Effector memory CD8-positive, alpha-beta T cell (primary cell): ENCODE data around the gene TESK2.
"Not testable (repeated sequence)": the region's sequence is repeated elsewhere in the genome, so short reads cannot be mapped to it uniquely, and the experiment has no call there.

ENCODE experiments used
- ATAC-seq: fragments of 150-1000 bp; cut with Tn5 transposase; replicated peaks from 2 replicates; pipeline ENCODE4 v1.10.0; 2021; ENCODE audit warnings: mild to moderate bottlenecking, moderate library complexity
- DNase-seq, 3 experiments: peaks; one replicate each; pipeline ENCODE4 v3.0.0; 2021
- H3K27ac Mint-ChIP-seq, 2 donors: one replicate each; pipeline ENCODE4 v1.8.0; 2022; ENCODE audit warnings: mild to moderate bottlenecking in 2 of 2, mixed read lengths in 2 of 2, moderate library complexity in 2 of 2
- H3K27me3 Mint-ChIP-seq, 2 donors: one replicate each; pipeline ENCODE4 v1.8.0; 2022; ENCODE audit warnings: mixed read lengths in 2 of 2
- H3K36me3 Mint-ChIP-seq: one replicate; pipeline ENCODE4 v1.8.0; 2022; ENCODE audit warnings: mild to moderate bottlenecking, moderate library complexity, mixed read lengths; ENCODE audit not compliant: insufficient read depth
- H3K4me1 Mint-ChIP-seq, 2 donors: one replicate each; pipeline ENCODE4 v1.8.0; 2022; ENCODE audit warnings: low read depth in 2 of 2, mixed read lengths in 2 of 2
- H3K4me3 Mint-ChIP-seq, 2 donors: one replicate each; pipeline ENCODE4 v1.8.0; 2022; ENCODE audit warnings: mild to moderate bottlenecking in 2 of 2, mixed read lengths in 2 of 2, moderate library complexity in 2 of 2
- H3K9me3 Mint-ChIP-seq, 2 donors: one replicate each; pipeline ENCODE4 v1.8.0; 2022; ENCODE audit warnings: mixed read lengths in 2 of 2

Gene TESK2

GRCh38 chr1:45474194-45474593 is 16.8 kb downstream of the TESK2 start:
- H3K36me3 Mint-ChIP-seq, DNase-seq, ATAC-seq, H3K27ac Mint-ChIP-seq, H3K4me3 Mint-ChIP-seq, H3K27me3 Mint-ChIP-seq, H3K4me1 Mint-ChIP-seq, H3K9me3 Mint-ChIP-seq: not testable (repeated sequence)

- no peak for ATAC-seq
- Mint-ChIP-seq H3K9me3 (no peaks in the 10 kb centered on the region), H3K4me3 (no peak overlapping the region), H3K27ac (no peak overlapping the region), H3K36me3 (peaks cover 4% of the 10 kb centered on the region), H3K27me3 (no peaks in the 10 kb centered on the region), H3K4me1 (no peaks in the 10 kb centered on the region)
- no peak for DNase-seq
Measured at GRCh38 chr1:45473302-45473701, 17.7 kb downstream of the TESK2 start.

- no peaks in the 10 kb centered on the region for H3K27me3 Mint-ChIP-seq
- no peak overlapping the region for H3K4me3 Mint-ChIP-seq
Measured at GRCh38 chr1:45470306-45470798, 20.6 kb downstream of the TESK2 start.

GRCh38 chr1:45467353-45467752 is 23.6 kb downstream of the TESK2 start:
- H3K27me3 Mint-ChIP-seq, ATAC-seq, DNase-seq, H3K36me3 Mint-ChIP-seq, H3K4me3 Mint-ChIP-seq, H3K9me3 Mint-ChIP-seq, H3K4me1 Mint-ChIP-seq: not testable (repeated sequence)
- H3K27ac Mint-ChIP-seq: peak overlapping the region in 1 of 2 donors; percentile 44

More at GRCh38 chr1:45470306-45470798, 20.6 kb downstream of the TESK2 start:
- DNase-seq (no peak), ATAC-seq (no peak)
- H3K4me1 Mint-ChIP-seq: no peaks in the 10 kb centered on the region
- no peaks in the 10 kb centered on the region for H3K36me3 Mint-ChIP-seq
- no peaks in the 10 kb centered on the region for H3K9me3 Mint-ChIP-seq
- H3K27ac Mint-ChIP-seq: no peak overlapping the region

GRCh38 chr1:45465277-45465676 is 25.7 kb downstream of the TESK2 start:
- no peaks in the 10 kb centered on the region for H3K9me3 Mint-ChIP-seq
- DNase-seq (no peak), ATAC-seq (no peak)
- no peak overlapping the region for H3K4me3 Mint-ChIP-seq
- no peaks in the 10 kb centered on the region for H3K27me3 Mint-ChIP-seq
- peak overlapping the region; percentile 2 to 5 for H3K27ac Mint-ChIP-seq
- H3K4me1 Mint-ChIP-seq: peaks cover 0 to 3% of the 10 kb centered on the region in 2 donors
- peaks cover 5% of the 10 kb centered on the region for H3K36me3 Mint-ChIP-seq

GRCh38 chr1:45458894-45459293 is 32.1 kb downstream of the TESK2 start:
- no peak overlapping the region for H3K27ac Mint-ChIP-seq
- H3K4me1 Mint-ChIP-seq: peaks cover 0 to 2% of the 10 kb centered on the region in 2 donors
- no peaks in the 10 kb centered on the region for H3K27me3 Mint-ChIP-seq
- H3K4me3 Mint-ChIP-seq: no peak overlapping the region
- ATAC-seq (no peak), DNase-seq (no peak)
- no peaks in the 10 kb centered on the region for H3K9me3 Mint-ChIP-seq
- H3K36me3 Mint-ChIP-seq: peaks cover 1% of the 10 kb centered on the region

- Mint-ChIP-seq H3K27ac (no peak overlapping the region), H3K9me3 (no peaks in the 10 kb centered on the region), H3K27me3 (no peaks in the 10 kb centered on the region), H3K4me1 (peaks cover 0 to 2% of the 10 kb centered on the region in 2 donors), H3K36me3 (no peaks in the 10 kb centered on the region), H3K4me3 (no peak overlapping the region)
- ATAC-seq: no peak
- no peak for DNase-seq
Measured at GRCh38 chr1:45456531-45456930, 34.4 kb downstream of the TESK2 start.

GRCh38 chr1:45455162-45455561 is 35.8 kb downstream of the TESK2 start:
- Mint-ChIP-seq H3K36me3 (no peaks in the 10 kb centered on the region), H3K4me3 (no peak overlapping the region), H3K27me3 (no peaks in the 10 kb centered on the region), H3K9me3 (no peaks in the 10 kb centered on the region), H3K4me1 (peaks cover 0 to 2% of the 10 kb centered on the region in 2 donors), H3K27ac (no peak overlapping the region)
- no peak for ATAC-seq
- no peak for DNase-seq

- Mint-ChIP-seq H3K4me1 (peaks cover 0 to 2% of the 10 kb centered on the region in 2 donors), H3K4me3 (no peak overlapping the region), H3K27me3 (no peaks in the 10 kb centered on the region), H3K9me3 (no peaks in the 10 kb centered on the region), H3K36me3 (no peaks in the 10 kb centered on the region), H3K27ac (no peak overlapping the region)
- ATAC-seq (no peak), DNase-seq (no peak)
Measured at GRCh38 chr1:45454464-45454863, 36.5 kb downstream of the TESK2 start.

- no peaks in the 10 kb centered on the region for H3K27me3 Mint-ChIP-seq
- H3K4me1 Mint-ChIP-seq: peaks cover 0 to 2% of the 10 kb centered on the region in 2 donors
- ATAC-seq: no peak
- no peaks in the 10 kb centered on the region for H3K36me3 Mint-ChIP-seq
- no peak overlapping the region for H3K4me3 Mint-ChIP-seq
- no peaks in the 10 kb centered on the region for H3K9me3 Mint-ChIP-seq
- no peak for DNase-seq
- H3K27ac Mint-ChIP-seq: no peak overlapping the region
Measured at GRCh38 chr1:45452503-45452902, 38.5 kb downstream of the TESK2 start.

- peaks cover 4% of the 10 kb centered on the region for H3K36me3 Mint-ChIP-seq
- no peak overlapping the region for H3K27ac Mint-ChIP-seq
- ATAC-seq: no peak
- no peaks in the 10 kb centered on the region for H3K4me1 Mint-ChIP-seq
- H3K27me3 Mint-ChIP-seq: no peaks in the 10 kb centered on the region
- no peak for DNase-seq
- no peak overlapping the region for H3K4me3 Mint-ChIP-seq
- no peaks in the 10 kb centered on the region for H3K9me3 Mint-ChIP-seq
Measured at GRCh38 chr1:45448357-45448756, 42.6 kb downstream of the TESK2 start.

- H3K9me3 Mint-ChIP-seq: no peaks in the 10 kb centered on the region
- DNase-seq: no peak
- H3K36me3 Mint-ChIP-seq: peaks cover 4% of the 10 kb centered on the region
- H3K27me3 Mint-ChIP-seq: no peaks in the 10 kb centered on the region
- no peak overlapping the region for H3K27ac Mint-ChIP-seq
- no peak for ATAC-seq
- H3K4me1 Mint-ChIP-seq: no peaks in the 10 kb centered on the region
- H3K4me3 Mint-ChIP-seq: no peak overlapping the region
Measured at GRCh38 chr1:45446950-45447672, 43.9 kb downstream of the TESK2 start.

- ATAC-seq (no peak), DNase-seq (no peak)
- Mint-ChIP-seq H3K27me3 (no peaks in the 10 kb centered on the region), H3K9me3 (no peaks in the 10 kb centered on the region), H3K4me3 (no peak overlapping the region), H3K4me1 (no peaks in the 10 kb centered on the region), H3K36me3 (peaks cover 4% of the 10 kb centered on the region), H3K27ac (no peak overlapping the region)
Measured at GRCh38 chr1:45446530-45446929, 44.4 kb downstream of the TESK2 start.

- ATAC-seq (no peak), DNase-seq (no peak)
- no peak overlapping the region for H3K27ac Mint-ChIP-seq
- no peaks in the 10 kb centered on the region for H3K9me3 Mint-ChIP-seq
- no peaks in the 10 kb centered on the region for H3K4me1 Mint-ChIP-seq
- no peak overlapping the region for H3K4me3 Mint-ChIP-seq
- H3K36me3 Mint-ChIP-seq: peaks cover 4% of the 10 kb centered on the region
- no peaks in the 10 kb centered on the region for H3K27me3 Mint-ChIP-seq
Measured at GRCh38 chr1:45444609-45445131, 46.3 kb downstream of the TESK2 start.
